ENCODE results near the gene CPLX3.

- TF ChIP-seq POLR2AphosphoS5 (IDR thresholded peaks at IDR 0.05; ENCODE audit: low read depth, low read length) (no peak; the same call in 1 of the 2 replicates), POLR2A (IDR thresholded peaks at IDR 0.05; ENCODE audit: low read depth, low read length) (no peak), TAF1 (IDR thresholded peaks at IDR 0.05; ENCODE audit: borderline replicate concordance, low read depth, low read length) (no peak)
Observed at GRCh38 chr15:74786551-74787165, 39.8 kb upstream of the CPLX3 start.

All from GM12892 (cell line).